Retinal pigment epithelial cell (primary cell): ENCODE measurements around the gene NNAT.

Experiments used
- DNase-seq: peaks from one replicate; pipeline ENCODE4 v3.0.0-alpha.2; 2010; ENCODE audit warnings: low read depth
- H3K4me3 ChIP-seq: 2 replicates; pipeline ENCODE4 v1.5.1; 2011; ENCODE audit warnings: mild to moderate bottlenecking, low read length, control low read depth, moderate library complexity
- TF ChIP-seq, protein P1 (sequence below): conservative IDR thresholded peaks from 2 replicates; pipeline ENCODE4 v1.5.1; 2011; ENCODE audit warnings: low read depth, low read length, control low read depth, inconsistent platforms

NNAT gene

DNA sequence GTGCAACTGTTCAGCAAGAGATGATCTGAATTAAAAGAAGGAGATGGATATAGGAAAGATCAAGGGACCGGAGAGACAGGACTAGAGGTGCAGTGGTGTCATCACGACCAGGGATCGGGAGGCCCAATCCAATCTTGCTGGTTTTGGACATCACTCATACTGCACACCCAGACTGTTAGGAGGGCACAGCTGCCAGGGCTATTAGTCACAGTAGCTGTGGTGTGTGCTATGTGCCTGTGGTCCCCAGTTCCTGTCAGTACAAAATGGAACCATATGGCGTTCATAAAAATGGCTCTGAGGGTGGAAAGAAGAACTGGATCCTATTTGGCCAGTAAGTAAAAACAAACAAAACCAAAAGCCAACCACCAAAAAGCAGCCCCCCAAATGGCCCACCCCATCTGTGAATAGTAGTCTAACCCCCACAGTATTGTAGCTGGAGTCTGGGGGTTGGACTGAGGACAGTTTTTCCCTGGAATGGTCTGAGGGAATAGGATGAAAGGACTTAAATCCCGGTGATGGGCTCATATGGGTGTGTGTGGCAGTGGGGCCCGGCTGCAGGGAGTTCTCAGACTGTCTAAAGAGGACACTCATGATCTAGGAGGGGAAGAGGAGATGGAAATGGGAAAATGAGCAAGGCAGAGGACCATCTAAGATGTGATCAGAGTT lies 9.3 kb upstream of the NNAT start:
- TF ChIP-seq, protein P1, sequence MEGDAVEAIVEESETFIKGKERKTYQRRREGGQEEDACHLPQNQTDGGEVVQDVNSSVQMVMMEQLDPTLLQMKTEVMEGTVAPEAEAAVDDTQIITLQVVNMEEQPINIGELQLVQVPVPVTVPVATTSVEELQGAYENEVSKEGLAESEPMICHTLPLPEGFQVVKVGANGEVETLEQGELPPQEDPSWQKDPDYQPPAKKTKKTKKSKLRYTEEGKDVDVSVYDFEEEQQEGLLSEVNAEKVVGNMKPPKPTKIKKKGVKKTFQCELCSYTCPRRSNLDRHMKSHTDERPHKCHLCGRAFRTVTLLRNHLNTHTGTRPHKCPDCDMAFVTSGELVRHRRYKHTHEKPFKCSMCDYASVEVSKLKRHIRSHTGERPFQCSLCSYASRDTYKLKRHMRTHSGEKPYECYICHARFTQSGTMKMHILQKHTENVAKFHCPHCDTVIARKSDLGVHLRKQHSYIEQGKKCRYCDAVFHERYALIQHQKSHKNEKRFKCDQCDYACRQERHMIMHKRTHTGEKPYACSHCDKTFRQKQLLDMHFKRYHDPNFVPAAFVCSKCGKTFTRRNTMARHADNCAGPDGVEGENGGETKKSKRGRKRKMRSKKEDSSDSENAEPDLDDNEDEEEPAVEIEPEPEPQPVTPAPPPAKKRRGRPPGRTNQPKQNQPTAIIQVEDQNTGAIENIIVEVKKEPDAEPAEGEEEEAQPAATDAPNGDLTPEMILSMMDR: no peak
- DNase-seq: no peak

DNA sequence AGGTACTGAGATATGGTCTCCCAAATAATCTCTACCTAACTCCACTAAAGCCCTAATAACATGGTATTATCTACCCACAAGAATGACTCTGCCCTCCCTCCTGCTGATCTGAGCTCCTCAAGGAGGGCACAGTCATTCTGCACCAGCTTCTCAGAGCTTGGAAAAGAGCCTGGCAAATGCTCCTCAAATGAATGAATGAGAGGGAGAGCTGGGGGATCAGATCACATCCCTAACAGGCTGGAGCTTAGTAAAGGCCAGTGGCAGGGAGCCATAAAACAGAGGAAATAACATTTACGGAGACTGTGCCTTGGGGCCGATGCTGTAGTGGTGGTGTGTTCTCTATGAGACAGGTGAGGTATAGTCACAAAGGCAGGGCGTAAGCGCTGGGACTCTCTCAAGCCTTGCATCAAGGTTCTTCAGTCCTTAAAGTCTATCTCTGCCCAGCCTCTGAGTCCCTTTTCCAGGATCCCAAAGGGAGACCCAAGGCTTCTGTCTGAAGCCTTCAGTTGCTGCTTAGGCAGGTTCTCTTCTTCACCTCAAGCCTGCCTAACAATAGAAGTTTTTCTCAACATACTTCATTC lies 7.2 kb upstream of the NNAT start:
- DNase-seq: no peak
- H3K4me3 ChIP-seq: no peak overlapping the region
- TF ChIP-seq, protein P1: no peak

More for the DNA sequence above, 9.3 kb upstream of the NNAT start:
- H3K4me3 ChIP-seq: no peak overlapping the region

DNA sequence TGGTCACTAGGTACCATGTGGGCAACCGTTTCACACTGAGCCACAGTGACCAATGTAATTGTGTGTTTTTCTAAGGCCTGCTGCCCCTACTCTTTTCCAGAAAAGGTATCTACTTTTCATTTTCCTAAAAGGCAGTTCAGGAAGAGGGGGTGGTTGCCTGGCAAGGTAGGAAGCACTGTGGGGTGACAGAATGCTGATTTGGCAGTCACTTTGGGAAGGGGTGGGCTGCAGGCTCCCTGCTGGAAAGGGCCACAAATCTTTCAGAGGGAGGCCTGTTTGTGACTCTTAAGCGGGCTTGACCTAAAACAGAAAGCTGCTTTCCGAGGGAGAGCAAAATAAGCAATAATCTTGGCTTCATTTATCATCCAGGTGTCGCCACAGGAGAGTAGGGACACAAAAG lies 5.2 kb upstream of the NNAT start:
- DNase-seq: no peak
- TF ChIP-seq, protein P1: no peak
- no peak overlapping the region for H3K4me3 ChIP-seq

DNA sequence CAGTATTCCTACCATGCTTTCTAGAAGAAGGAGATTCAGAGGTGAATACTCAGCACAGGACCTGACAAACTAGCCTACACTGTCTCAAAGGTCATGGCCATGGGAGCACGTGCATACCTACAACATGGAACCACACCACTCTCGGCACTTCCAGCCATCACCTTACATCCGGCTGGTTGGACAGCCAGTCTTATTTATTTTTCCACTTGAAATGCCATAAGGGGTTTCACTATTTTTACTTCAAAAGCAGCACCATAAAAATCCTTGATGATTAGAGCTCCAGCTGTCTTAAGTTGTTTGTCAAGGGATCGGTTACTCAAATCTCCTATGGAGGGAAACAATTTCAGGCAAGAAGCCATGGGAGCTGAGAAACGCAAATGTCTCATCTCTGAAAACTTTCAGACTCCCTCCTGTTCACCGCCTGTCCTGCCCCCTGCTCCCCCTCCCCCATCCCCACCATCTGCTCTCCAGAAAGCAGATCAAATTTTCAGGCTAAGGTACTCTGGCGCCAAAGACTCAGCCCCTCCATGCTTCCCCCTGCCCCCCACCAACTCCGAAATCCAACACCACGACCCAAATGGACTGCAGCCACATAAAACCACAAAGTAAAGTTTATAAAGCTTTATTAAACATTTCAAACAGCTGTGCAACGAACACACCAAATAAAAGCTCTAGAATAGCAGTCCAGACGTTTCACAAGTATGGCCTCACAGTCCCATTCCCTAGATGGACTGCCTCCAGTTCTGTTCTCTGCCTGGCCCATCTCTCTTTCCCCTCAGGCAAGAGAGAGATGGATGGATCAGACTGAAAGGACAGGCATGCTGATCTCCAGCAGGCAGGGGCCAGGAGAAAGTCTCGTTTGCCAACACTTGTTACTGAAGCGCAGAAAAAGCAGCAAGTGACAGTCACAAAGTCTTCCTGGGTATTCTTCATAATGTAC lies 4.0 kb upstream of the NNAT start:
- TF ChIP-seq, protein P1: no peak
- no peak overlapping the region for H3K4me3 ChIP-seq
- no peak for DNase-seq

DNA sequence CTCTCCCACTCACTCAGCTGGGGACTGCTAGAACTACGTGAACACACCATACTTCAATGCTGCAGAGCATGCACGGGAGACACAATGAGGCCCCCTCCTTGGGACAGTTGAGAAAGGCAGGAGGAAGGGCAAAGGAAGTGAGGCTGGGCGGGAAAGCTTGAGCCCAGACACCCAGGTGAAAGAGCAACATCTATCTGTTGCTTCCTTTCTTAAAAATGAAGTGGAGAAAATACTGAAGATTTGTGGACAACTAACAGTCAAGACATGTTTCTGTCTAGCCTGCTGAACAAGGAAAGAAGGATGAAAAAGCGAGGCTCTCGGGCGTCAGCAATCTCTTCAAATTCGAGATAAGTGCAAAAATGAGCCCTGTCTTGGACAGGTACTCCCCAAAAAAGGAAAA lies 3.0 kb upstream of the NNAT start:
- DNase-seq: no peak
- no peak overlapping the region for H3K4me3 ChIP-seq
- TF ChIP-seq, protein P1: no peak

DNA sequence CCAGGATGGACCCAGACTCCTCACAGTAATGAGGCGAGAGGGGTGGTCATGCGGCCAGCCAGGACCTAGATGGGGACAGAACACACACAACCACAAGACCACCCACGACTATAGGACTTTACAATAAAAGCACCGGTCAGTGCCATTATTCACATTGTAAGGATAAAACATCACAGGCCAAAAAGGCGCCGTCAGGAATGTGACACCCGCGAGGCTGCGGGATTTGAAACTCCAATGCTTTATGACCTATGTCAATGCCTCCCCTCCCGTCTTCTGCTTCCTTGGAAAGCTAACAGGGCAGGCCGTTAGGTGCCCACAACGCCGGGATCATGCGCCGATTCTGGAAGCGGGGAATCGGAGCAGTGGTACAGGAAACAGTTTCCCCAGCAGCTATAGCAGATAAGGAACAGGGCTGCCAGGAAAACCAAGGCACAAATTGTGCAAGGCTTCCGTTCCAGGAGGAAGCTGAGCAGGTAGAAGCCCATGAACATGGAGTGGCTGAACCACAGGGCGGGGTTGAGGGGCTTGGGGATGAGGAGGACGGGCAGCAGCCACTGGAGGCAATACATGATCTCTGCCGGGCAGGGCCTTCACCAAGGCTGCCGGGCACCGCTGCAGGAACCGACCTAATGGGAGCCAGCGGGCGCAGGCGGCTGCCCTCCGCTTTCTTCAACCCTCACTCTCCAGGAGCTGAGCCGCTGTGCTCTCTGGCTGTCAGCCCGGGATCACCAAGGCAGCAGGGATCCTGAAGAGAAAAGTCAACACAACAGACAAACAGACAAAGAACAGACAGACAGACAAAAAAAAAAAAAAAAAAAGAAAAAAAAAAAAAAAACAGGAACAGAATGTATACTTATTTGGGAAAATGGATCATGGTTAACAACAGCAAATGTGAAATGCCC lies 2.2 kb upstream of the NNAT start:
- H3K4me3 ChIP-seq: no peak overlapping the region
- no peak for DNase-seq
- TF ChIP-seq, protein P1: no peak
